ENCODE data around the gene HAT1.
A peak's percentile ranks its signal among the peaks of the same experiment; 100 is the strongest.
"Not testable (repeated sequence)": the region's sequence is repeated elsewhere in the genome, so short reads cannot be mapped to it uniquely, and the experiment has no call there.

Gene HAT1

GRCh38 chr2:171922230-171923022, at the start of gene HAT1:
HAT1 (plus strand) TSS chr2:171922461; CDS start chr2:171922501, 40 bp downstream.
- H3K4me3 ChIP-seq (ENCODE audit: low read depth, low read length), result peak within 1 kb of the TSS; percentile 96

- no peak overlapping the region for H3K4me3 ChIP-seq (ENCODE audit: low read depth, low read length)
Observed at GRCh38 chr2:171874517-171874916, 47.7 kb upstream of the HAT1 start.

GRCh38 chr2:171874963-171875362, 47.3 kb upstream of the HAT1 start:
- no peak overlapping the region for H3K4me3 ChIP-seq (ENCODE audit: low read depth, low read length)

GRCh38 chr2:171878481-171878993, 43.7 kb upstream of the HAT1 start:
- H3K4me3 ChIP-seq (ENCODE audit: low read depth, low read length), result no peak overlapping the region

- H3K4me3 ChIP-seq (ENCODE audit: low read depth, low read length), result no peak overlapping the region
Observed at GRCh38 chr2:171879865-171880264, 42.4 kb upstream of the HAT1 start.

GRCh38 chr2:171880774-171881173, 41.5 kb upstream of the HAT1 start:
- H3K4me3 ChIP-seq (ENCODE audit: low read depth, low read length), result no peak overlapping the region

- H3K4me3 ChIP-seq (ENCODE audit: low read depth, low read length), result no peak overlapping the region
Observed at GRCh38 chr2:171882089-171882769, 40.0 kb upstream of the HAT1 start.

GRCh38 chr2:171883275-171883893, 38.9 kb upstream of the HAT1 start:
- no peak overlapping the region for H3K4me3 ChIP-seq (ENCODE audit: low read depth, low read length)

- no peak overlapping the region for H3K4me3 ChIP-seq (ENCODE audit: low read depth, low read length)
Observed at GRCh38 chr2:171889333-171889732, 32.9 kb upstream of the HAT1 start.

- no peak overlapping the region for H3K4me3 ChIP-seq (ENCODE audit: low read depth, low read length)
Observed at GRCh38 chr2:171889808-171890207, 32.5 kb upstream of the HAT1 start.

GRCh38 chr2:171893196-171893823, 29.0 kb upstream of the HAT1 start:
- H3K4me3 ChIP-seq (ENCODE audit: low read depth, low read length), result peak overlapping the region; percentile 60

GRCh38 chr2:171893824-171894611, 28.2 kb upstream of the HAT1 start, which contains the start of gene SLC25A12:
SLC25A12 (minus strand) TSS chr2:171894244; CDS start chr2:171894214, 30 bp downstream.
- H3K4me3 ChIP-seq (ENCODE audit: low read depth, low read length), result peak within 1 kb of the TSS; percentile 60

GRCh38 chr2:171894612-171894947, 27.7 kb upstream of the HAT1 start:
- peak overlapping the region; percentile 60 for H3K4me3 ChIP-seq (ENCODE audit: low read depth, low read length)

- no peak overlapping the region for H3K4me3 ChIP-seq (ENCODE audit: low read depth, low read length)
Observed at GRCh38 chr2:171895786-171896185, 26.5 kb upstream of the HAT1 start.

GRCh38 chr2:171899623-171900282, 22.5 kb upstream of the HAT1 start:
- not testable (repeated sequence) for H3K4me3 ChIP-seq (ENCODE audit: low read depth, low read length)

- H3K4me3 ChIP-seq (ENCODE audit: low read depth, low read length), result no peak overlapping the region
Observed at GRCh38 chr2:171902840-171903420, 19.3 kb upstream of the HAT1 start.

GRCh38 chr2:171908235-171908634, 14.0 kb upstream of the HAT1 start:
- no peak overlapping the region for H3K4me3 ChIP-seq (ENCODE audit: low read depth, low read length)

- no peak overlapping the region for H3K4me3 ChIP-seq (ENCODE audit: low read depth, low read length)
Observed at GRCh38 chr2:171909266-171909665, 13.0 kb upstream of the HAT1 start.

GRCh38 chr2:171910494-171910893, 11.8 kb upstream of the HAT1 start:
- no peak overlapping the region for H3K4me3 ChIP-seq (ENCODE audit: low read depth, low read length)

Measured in iPS-11a (cell line).